Amygdala (tissue), 56 donors: ENCODE results near the gene RFK.

Experiments used
- DNase-seq, 56 donors: peaks; one replicate each; lab custom pipeline; 2025; lab: John Stamatoyannopoulos, UW

The RFK gene

DNA sequence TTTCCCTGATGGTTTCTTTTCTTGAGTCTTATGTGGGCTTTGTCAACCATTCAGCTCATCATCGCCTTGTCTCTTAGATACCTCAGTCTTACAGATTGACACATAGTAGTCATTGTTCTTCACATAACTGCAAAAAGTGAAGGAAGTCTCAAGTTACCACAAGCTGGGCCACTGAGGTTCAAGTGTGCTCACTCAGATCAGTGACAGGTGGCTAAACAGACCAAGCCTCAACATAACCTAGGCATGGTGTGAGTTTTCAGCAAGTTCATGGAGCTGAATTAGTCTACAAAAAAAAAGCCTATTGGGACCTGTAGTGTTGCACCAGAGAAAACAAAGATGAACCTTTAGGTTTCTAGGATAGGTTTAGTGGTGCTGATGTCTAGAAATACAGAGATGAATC lies 58.2 kb downstream of the RFK start:
- DNase-seq = no peak
